Lung (tissue), 12 donors: ENCODE data around the gene ADAMTS17. TPM values are rescaled to one million over a fixed set of nuclear protein-coding genes. Genes with fewer than 3 reads are reported as not detected.

ENCODE experiments used
- ATAC-seq: fragments of 200-7000 bp; cut with Tn5 transposase; one replicate; pipeline ENCODE4 v1.9.1; 2020; ENCODE audit warnings: moderate number of reproducible peaks; ENCODE audit not compliant: insufficient read depth, low FRiP score
- DNase-seq, 3 donors: peaks; one replicate each; pipeline ENCODE4 v3.0.0-alpha.2; 2013 to 2017
- H3K27ac ChIP-seq, 2 donors: one replicate each; pipeline ENCODE4 v1.5.1; 2013; ENCODE audit warnings: mild to moderate bottlenecking in 2 of 2, moderate library complexity in 2 of 2, control low read depth in 1 of 2, inconsistent platforms in 1 of 2, low read depth in 1 of 2, low read length in 1 of 2
- H3K27me3 ChIP-seq, 3 donors: one replicate each; pipeline ENCODE4 v1.5.1; 2013; ENCODE audit warnings: low read length in 2 of 3; ENCODE audit not compliant: control insufficient read depth in 3 of 3, insufficient read depth in 3 of 3
- H3K36me3 ChIP-seq, 4 donors: one replicate each; pipeline ENCODE4 v1.5.1; 2013; ENCODE audit warnings: low read length in 4 of 4, mild to moderate bottlenecking in 1 of 4, moderate library complexity in 1 of 4; ENCODE audit not compliant: control insufficient read depth in 4 of 4, insufficient read depth in 4 of 4
- H3K4me1 ChIP-seq, 5 donors: one replicate each; pipeline ENCODE4 v1.5.1; 2013; ENCODE audit warnings: low read length in 5 of 5, mild to moderate bottlenecking in 2 of 5, moderate library complexity in 1 of 5; ENCODE audit not compliant: control insufficient read depth in 5 of 5, insufficient read depth in 5 of 5
- H3K4me3 ChIP-seq: one replicate; pipeline ENCODE4 v1.5.1; 2013; ENCODE audit warnings: mild to moderate bottlenecking, control low read depth, moderate library complexity
- H3K9ac ChIP-seq, 2 donors: one replicate each; pipeline ENCODE4 v1.5.1; 2013; ENCODE audit warnings: low read length in 2 of 2, control low read depth in 1 of 2; ENCODE audit not compliant: insufficient read depth in 1 of 2
- H3K9me3 ChIP-seq, 4 donors: one replicate each; pipeline ENCODE4 v1.5.1; 2013; ENCODE audit warnings: low read length in 3 of 4, mild to moderate bottlenecking in 1 of 4, moderate library complexity in 1 of 4; ENCODE audit not compliant: control insufficient read depth in 4 of 4, insufficient read depth in 3 of 4
- CTCF ChIP-seq: IDR thresholded peaks from 2 replicates; pipeline ENCODE4 v1.5.1; 2012; ENCODE audit warnings: mild to moderate bottlenecking; ENCODE audit errors: control extremely low read depth, extremely low read depth
- WGBS, 2 donors: extraction: QIAGEN DNeasy Blood & Tissue Kit; methylation state at CpG; one replicate each; pipeline ENCODE4 v1.1.7; 2013; 5-methylcytosine and 5-hydroxymethylcytosine counted together
- polyA plus RNA-seq, 2 donors: library from polyadenylated mRNA; stranded (reverse); fragments of 200-250 nt; gene quantifications; one replicate each; pipeline ENCODE4 v1.2.1, GENCODE V29; 2013
- total RNA-seq, 2 donors: library from RNA; depleted of rRNA in 1 of 2; stranded (reverse); fragments of >200 nt in 1 of 2; gene quantifications; one replicate each; pipeline ENCODE4 v1.2.1, GENCODE V29; 2014 to 2021
- donor health status: control.
- donor health status: control.
- donor health status: Bipolar disorder and iron deficiency.
- donor health status: healthy.
- donor health status: DM: yes; HTN: yes; CAD: no.

The ADAMTS17 gene
- total and polyA plus RNA-seq, 4 donors: 0.47 to 6.6 (median 2.2) TPM

- Histone ChIP-seq H3K9ac (no peak overlapping the region), H3K27ac (no peak overlapping the region), H3K27me3 (no peaks in the 10 kb centered on the region), H3K36me3 (no peaks in the 10 kb centered on the region), H3K4me3 (no peak overlapping the region), H3K4me1 (no peaks in the 10 kb centered on the region), H3K9me3 (peaks cover 0 to 2% (median 0%) of the 10 kb centered on the region in 4 donors)
- no peak for TF ChIP-seq CTCF
- DNase-seq: no peak
- 96 to 97% methylated on average over 4 of the region's 4 CpGs for WGBS, 2 donors
- no peak for ATAC-seq
Measured at GRCh38 chr15:100204771-100205170, 137.0 kb downstream of the ADAMTS17 start.

GRCh38 chr15:100204211-100204610, 137.6 kb downstream of the ADAMTS17 start:
- Histone ChIP-seq H3K4me3 (no peak overlapping the region), H3K9ac (no peak overlapping the region), H3K4me1 (no peaks in the 10 kb centered on the region), H3K27ac (no peak overlapping the region), H3K27me3 (no peaks in the 10 kb centered on the region), H3K9me3 (peaks cover 0 to 2% (median 0%) of the 10 kb centered on the region in 4 donors), H3K36me3 (no peaks in the 10 kb centered on the region)
- no peak for DNase-seq
- 97% methylated on average over 1 of the region's 1 CpG for WGBS, 2 donors
- TF ChIP-seq CTCF: no peak
- no peak for ATAC-seq

GRCh38 chr15:100202309-100202960, 139.3 kb downstream of the ADAMTS17 start:
- no peak for ATAC-seq
- Histone ChIP-seq H3K9me3 (peaks cover 0 to 2% (median 0%) of the 10 kb centered on the region in 4 donors), H3K9ac (no peak overlapping the region), H3K4me1 (no peaks in the 10 kb centered on the region), H3K27ac (no peak overlapping the region), H3K36me3 (no peaks in the 10 kb centered on the region), H3K4me3 (no peak overlapping the region), H3K27me3 (no peaks in the 10 kb centered on the region)
- peak in 2 of 3 donors; percentile 17 to 27 for DNase-seq
- WGBS, 2 donors: 57 to 63% methylated on average over 5 of the region's 5 CpGs
- no peak for TF ChIP-seq CTCF
